ENCODE results near the gene ABCB11. TPM values are rescaled to one million over a fixed set of nuclear protein-coding genes. Genes with fewer than 3 reads are reported as not detected.

Gene ABCB11
- total and polyA plus RNA-seq, 5 donors: 0.07 to 0.47 (median 0.20) TPM

DNA sequence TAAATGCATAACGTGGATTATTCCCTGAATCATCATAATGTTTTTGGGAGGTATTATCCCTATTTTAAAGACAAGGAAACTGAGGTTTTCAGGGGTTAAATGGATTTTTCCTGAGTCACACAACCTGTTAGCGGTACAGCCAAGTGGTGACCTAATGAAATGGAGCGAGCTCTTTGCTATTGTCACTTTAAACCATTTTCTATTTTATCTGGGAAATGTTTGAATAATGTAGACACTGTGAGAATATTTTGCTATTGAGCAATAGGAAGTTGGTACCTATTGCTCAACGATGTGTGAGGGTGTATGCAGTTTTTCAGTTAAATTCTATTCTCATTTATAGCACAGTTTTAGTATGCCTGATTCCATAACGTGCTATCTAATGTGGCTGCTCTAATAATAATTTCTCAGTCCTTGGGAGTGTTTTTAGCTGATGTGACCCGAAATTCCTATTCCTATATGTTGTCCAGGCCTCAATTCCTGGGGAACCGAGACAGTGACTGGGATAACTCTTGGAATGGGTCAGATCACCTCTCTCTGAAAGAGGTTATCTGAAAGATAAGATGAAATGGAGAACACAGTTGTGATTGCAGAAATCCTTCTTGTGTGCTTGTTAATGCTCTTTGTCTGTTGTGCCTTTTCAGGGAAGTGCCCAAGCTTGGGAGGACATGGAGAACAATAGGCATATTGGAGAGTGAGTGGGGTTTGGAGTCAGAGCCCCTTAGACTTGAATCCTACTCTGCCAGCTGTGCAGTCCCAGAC, 38.4 kb downstream of the ABCB11 start:
- Histone ChIP-seq H3K4me1 (ENCODE audit: control insufficient read depth, insufficient read depth, low read length) (peaks cover 1% of the 10 kb centered on the region), H3K27ac (ENCODE audit: low read length) (no peak overlapping the region), H3K4me3 (ENCODE audit: low read length) (no peak overlapping the region), H3K27me3 (ENCODE audit: control insufficient read depth, insufficient read depth) (no peaks in the 10 kb centered on the region), H3K9me3 (ENCODE audit: control insufficient read depth, low read length) (no peaks in the 10 kb centered on the region)
- DNase-seq (no peak), ATAC-seq (peak in 1 of 2 donors; percentile 19)
- intact Hi-C loops (cut with DNase I): no loop called here
- 55% methylated on average over 7 of the region's 7 CpGs for WGBS

- Histone ChIP-seq H3K9me3 (ENCODE audit: control insufficient read depth, low read length) (no peaks in the 10 kb centered on the region), H3K27ac (ENCODE audit: low read length) (no peak overlapping the region), H3K27me3 (ENCODE audit: control insufficient read depth, insufficient read depth) (no peaks in the 10 kb centered on the region), H3K4me3 (ENCODE audit: low read length) (no peak overlapping the region), H3K4me1 (ENCODE audit: control insufficient read depth, insufficient read depth, low read length) (peaks cover 1% of the 10 kb centered on the region)
- ATAC-seq: no peak
- intact Hi-C loops (cut with DNase I): no loop called here
- WGBS: 78% methylated on average over 3 of the region's 3 CpGs
- DNase-seq: no peak
Measured at GRCh38 chr2:168992026-168992425, 39.1 kb downstream of the ABCB11 start.

- Histone ChIP-seq H3K4me3 (ENCODE audit: low read length) (no peak overlapping the region), H3K9me3 (ENCODE audit: control insufficient read depth, low read length) (no peaks in the 10 kb centered on the region), H3K27ac (ENCODE audit: low read length) (no peak overlapping the region), H3K4me1 (ENCODE audit: control insufficient read depth, insufficient read depth, low read length) (no peaks in the 10 kb centered on the region), H3K27me3 (ENCODE audit: control insufficient read depth, insufficient read depth) (no peaks in the 10 kb centered on the region)
- intact Hi-C loops (cut with DNase I): no loop called here
- WGBS: 69% methylated on average over 1 of the region's 1 CpG
- ATAC-seq: no peak
- DNase-seq: no peak
Measured at GRCh38 chr2:168988755-168989154, 42.4 kb downstream of the ABCB11 start.

GRCh38 chr2:168986398-168986943, 44.7 kb downstream of the ABCB11 start:
- no peak for DNase-seq
- no peak for ATAC-seq
- intact Hi-C loops (cut with DNase I): no loop called here
- 74% methylated on average over 2 of the region's 2 CpGs for WGBS
- H3K4me1 ChIP-seq (ENCODE audit: control insufficient read depth, insufficient read depth, low read length): no peaks in the 10 kb centered on the region
- H3K4me3 ChIP-seq (ENCODE audit: low read length): no peak overlapping the region
- H3K9me3 ChIP-seq (ENCODE audit: control insufficient read depth, low read length): no peaks in the 10 kb centered on the region
- no peaks in the 10 kb centered on the region for H3K27me3 ChIP-seq (ENCODE audit: control insufficient read depth, insufficient read depth)
- no peak overlapping the region for H3K27ac ChIP-seq (ENCODE audit: low read length)

DNA sequence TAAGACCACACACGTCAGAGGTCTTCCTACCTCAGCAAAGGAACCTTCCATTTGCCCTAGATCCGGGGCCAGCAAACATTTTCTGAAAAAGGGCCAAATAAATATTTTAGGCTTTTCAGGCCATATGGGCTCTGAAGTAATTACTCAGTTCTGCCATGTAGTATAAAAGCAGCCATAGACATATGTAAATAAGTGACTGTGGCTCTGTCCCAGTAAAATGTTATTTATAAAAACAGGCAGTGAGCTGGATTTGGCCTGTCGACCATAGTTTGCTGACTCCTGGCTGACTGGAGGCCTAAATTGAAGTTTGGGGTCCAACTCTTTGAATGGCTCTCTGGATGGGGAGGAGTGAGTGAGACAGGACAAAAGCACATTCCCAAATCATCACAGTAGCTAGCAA, 49.5 kb downstream of the ABCB11 start:
- ATAC-seq: no peak

DNA sequence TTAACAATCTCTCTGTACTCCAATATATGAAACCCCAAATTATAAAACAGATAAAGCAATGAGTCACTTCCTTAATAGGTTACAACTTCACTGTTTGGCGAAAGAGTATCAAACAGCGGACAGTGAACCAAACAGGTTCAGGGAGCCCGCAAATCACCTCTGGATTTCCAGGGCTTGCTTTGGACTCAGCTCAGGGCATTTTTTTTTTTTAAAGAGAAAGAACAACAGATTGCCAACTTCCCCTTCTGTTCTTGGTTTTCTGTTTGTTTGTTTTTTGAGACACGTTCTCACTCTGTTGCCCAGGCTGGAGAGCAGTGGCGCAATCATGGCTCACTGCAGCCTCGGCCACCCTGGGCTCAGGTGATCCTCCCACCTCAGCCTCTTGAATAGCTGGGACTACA, 52.7 kb downstream of the ABCB11 start:
- no peaks in the 10 kb centered on the region for H3K4me1 ChIP-seq (ENCODE audit: control insufficient read depth, insufficient read depth, low read length)
- WGBS: 86% methylated on average over 6 of the region's 6 CpGs
- DNase-seq: no peak
- no peaks in the 10 kb centered on the region for H3K27me3 ChIP-seq (ENCODE audit: control insufficient read depth, insufficient read depth)
- no peak overlapping the region for H3K27ac ChIP-seq (ENCODE audit: low read length)
- intact Hi-C loops (cut with DNase I): no loop called here
- H3K9me3 ChIP-seq (ENCODE audit: control insufficient read depth, low read length): no peaks in the 10 kb centered on the region
- no peak for ATAC-seq
- H3K4me3 ChIP-seq (ENCODE audit: low read length): no peak overlapping the region

More for the DNA sequence above, 49.5 kb downstream of the ABCB11 start:
- no peak for DNase-seq
- no peaks in the 10 kb centered on the region for H3K27me3 ChIP-seq (ENCODE audit: control insufficient read depth, insufficient read depth)
- no peaks in the 10 kb centered on the region for H3K4me1 ChIP-seq (ENCODE audit: control insufficient read depth, insufficient read depth, low read length)
- WGBS: 87% methylated on average over 3 of the region's 3 CpGs
- no peak overlapping the region for H3K27ac ChIP-seq (ENCODE audit: low read length)
- no peaks in the 10 kb centered on the region for H3K9me3 ChIP-seq (ENCODE audit: control insufficient read depth, low read length)
- no peak overlapping the region for H3K4me3 ChIP-seq (ENCODE audit: low read length)
- intact Hi-C loops (cut with DNase I): no loop called here

DNA sequence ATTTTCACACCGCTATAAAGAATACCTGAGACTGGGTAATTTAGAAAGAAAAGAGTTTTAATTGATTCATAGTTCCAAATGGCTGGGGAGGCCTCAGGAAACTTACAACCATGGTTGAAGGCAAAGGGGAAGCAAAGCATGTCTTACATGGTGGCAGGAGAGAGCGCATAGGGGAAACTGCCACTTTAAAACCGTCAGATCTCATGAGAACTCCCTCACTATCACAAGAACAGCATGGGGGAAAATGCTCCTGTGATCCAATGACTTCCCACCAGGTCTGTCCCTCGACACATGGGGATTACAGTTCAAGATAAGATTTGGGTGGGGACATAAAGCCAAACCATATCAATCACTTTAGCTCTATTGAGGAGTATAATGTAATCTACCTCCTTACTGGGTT, 53.5 kb downstream of the ABCB11 start:
- no peaks in the 10 kb centered on the region for H3K9me3 ChIP-seq (ENCODE audit: control insufficient read depth, low read length)
- H3K27me3 ChIP-seq (ENCODE audit: control insufficient read depth, insufficient read depth): no peaks in the 10 kb centered on the region
- DNase-seq: no peak
- no peak overlapping the region for H3K4me3 ChIP-seq (ENCODE audit: low read length)
- 74% methylated on average over 4 of the region's 4 CpGs for WGBS
- H3K4me1 ChIP-seq (ENCODE audit: control insufficient read depth, insufficient read depth, low read length): no peaks in the 10 kb centered on the region
- no peak overlapping the region for H3K27ac ChIP-seq (ENCODE audit: low read length)
- intact Hi-C loops (cut with DNase I): no loop called here
- no peak for ATAC-seq

DNA sequence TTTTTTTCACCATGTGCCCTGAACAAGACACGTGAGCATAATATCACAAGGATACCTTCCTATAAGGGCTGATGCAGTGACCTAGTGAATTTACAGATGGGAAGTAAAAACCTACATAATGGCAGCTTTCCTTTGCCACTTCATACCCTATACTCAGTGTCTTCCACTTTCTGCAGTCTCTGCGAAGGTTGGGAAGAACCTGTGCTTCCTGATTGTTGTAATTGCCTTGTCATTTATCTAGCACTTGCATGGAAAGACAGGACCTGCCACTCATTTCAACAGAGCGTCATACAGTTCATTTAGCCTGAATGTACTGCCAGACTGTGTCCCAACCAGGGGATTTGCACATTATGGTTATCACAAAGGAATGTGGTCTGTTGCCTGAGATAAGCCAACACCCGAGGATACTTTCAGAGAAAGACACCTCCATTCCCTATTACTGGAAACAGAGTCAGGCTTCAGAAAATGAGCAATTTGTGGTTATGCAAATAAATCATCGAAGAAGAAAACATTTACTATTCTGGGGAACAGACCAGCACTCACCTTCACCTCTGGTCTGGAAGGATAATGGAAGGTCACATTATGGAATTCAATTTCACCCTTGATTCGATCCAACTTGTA, 55.0 kb downstream of the ABCB11 start:
- WGBS: 55% methylated on average over 6 of the region's 6 CpGs
- no peak overlapping the region for H3K27ac ChIP-seq (ENCODE audit: low read length)
- intact Hi-C loops (cut with DNase I): no loop called here

DNA sequence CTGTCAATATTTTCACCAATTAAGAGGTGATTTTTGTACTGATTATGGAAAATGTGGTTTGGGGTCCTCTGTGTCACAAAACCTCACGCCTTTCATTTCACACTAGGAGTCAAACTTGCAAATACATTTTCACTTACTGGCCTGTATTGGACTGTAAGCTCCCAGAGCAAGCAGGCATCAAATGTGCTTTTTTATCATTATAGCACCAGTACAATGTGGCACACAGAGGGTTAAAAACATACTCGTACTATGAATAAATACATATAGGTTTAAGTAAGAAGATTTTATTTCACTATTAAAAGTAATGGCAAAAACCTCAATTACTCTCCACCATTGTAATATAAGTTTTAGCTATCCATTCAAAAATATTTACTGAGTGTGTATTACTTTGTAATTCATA, 56.7 kb downstream of the ABCB11 start:
- ATAC-seq (no peak), DNase-seq (no peak)
- H3K27me3 ChIP-seq (ENCODE audit: control insufficient read depth, insufficient read depth): no peaks in the 10 kb centered on the region
- intact Hi-C loops (cut with DNase I): no loop called here
- no peaks in the 10 kb centered on the region for H3K4me1 ChIP-seq (ENCODE audit: control insufficient read depth, insufficient read depth, low read length)
- WGBS: 71% methylated on average over 2 of the region's 2 CpGs
- no peaks in the 10 kb centered on the region for H3K9me3 ChIP-seq (ENCODE audit: control insufficient read depth, low read length)
- H3K27ac ChIP-seq (ENCODE audit: low read length): no peak overlapping the region
- H3K4me3 ChIP-seq (ENCODE audit: low read length): no peak overlapping the region

More for the DNA sequence above, 55.0 kb downstream of the ABCB11 start:
- Histone ChIP-seq H3K27me3 (ENCODE audit: control insufficient read depth, insufficient read depth) (no peaks in the 10 kb centered on the region), H3K9me3 (ENCODE audit: control insufficient read depth, low read length) (no peaks in the 10 kb centered on the region), H3K4me3 (ENCODE audit: low read length) (no peak overlapping the region), H3K4me1 (ENCODE audit: control insufficient read depth, insufficient read depth, low read length) (no peaks in the 10 kb centered on the region)
- DNase-seq (no peak), ATAC-seq (peak; percentile 48 to 60)

GRCh38 chr2:168971261-168971660, 59.9 kb downstream of the ABCB11 start:
- Histone ChIP-seq H3K27ac (ENCODE audit: low read length) (no peak overlapping the region), H3K4me1 (ENCODE audit: control insufficient read depth, insufficient read depth, low read length) (no peaks in the 10 kb centered on the region), H3K4me3 (ENCODE audit: low read length) (no peak overlapping the region), H3K27me3 (ENCODE audit: control insufficient read depth, insufficient read depth) (no peaks in the 10 kb centered on the region), H3K9me3 (ENCODE audit: control insufficient read depth, low read length) (no peaks in the 10 kb centered on the region)
- ATAC-seq: no peak
- intact Hi-C loops (cut with DNase I): no loop called here
- 43% methylated on average over 3 of the region's 3 CpGs for WGBS
- DNase-seq: no peak

DNA sequence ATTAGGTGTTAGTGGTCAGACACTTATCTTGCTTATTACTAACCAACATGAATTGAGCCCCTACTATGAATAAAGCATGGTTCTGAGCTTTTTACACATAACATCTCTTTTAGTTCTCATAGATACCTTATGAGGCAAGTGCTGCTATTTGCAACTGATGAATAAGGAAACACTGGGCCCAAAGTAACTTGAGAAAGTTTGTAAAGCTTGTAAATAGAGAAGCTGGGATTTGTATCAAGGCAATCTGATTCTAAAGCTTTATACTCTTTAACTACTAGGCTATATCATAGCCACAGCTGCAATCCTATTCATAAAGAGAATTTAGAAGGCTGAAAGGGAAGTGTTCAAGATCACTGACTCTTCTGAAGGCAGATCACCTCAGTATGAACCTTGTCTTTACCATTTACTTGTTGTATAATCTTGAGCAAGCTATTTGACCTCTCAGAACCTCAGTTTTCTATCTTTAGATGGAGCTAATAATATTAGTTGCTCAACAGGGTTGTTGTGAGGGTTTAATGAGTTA, 60.4 kb downstream of the ABCB11 start:
- H3K27ac ChIP-seq (ENCODE audit: low read length): no peak overlapping the region
- no peak for ATAC-seq
- intact Hi-C loops (cut with DNase I): no loop called here

More for the DNA sequence above, 60.4 kb downstream of the ABCB11 start:
- Histone ChIP-seq H3K4me1 (ENCODE audit: control insufficient read depth, insufficient read depth, low read length) (no peaks in the 10 kb centered on the region), H3K4me3 (ENCODE audit: low read length) (no peak overlapping the region), H3K9me3 (ENCODE audit: control insufficient read depth, low read length) (no peaks in the 10 kb centered on the region), H3K27me3 (ENCODE audit: control insufficient read depth, insufficient read depth) (no peaks in the 10 kb centered on the region)
- no peak for DNase-seq
